Measurements from ENCODE around the gene FZD4. TPM values are rescaled to one million over a fixed set of nuclear protein-coding genes. Genes with fewer than 3 reads are reported as not detected.

Gene FZD4
- polyA plus RNA-seq, 3 donors, result 0.05 TPM; not detected in 2

- H3K27ac Mint-ChIP-seq, result no peak overlapping the region
- Histone ChIP-seq H3K27ac (ENCODE audit: low read depth in 1 of 2, low read length in 2 of 2) (no peak overlapping the region), H3K9me3 (replicated peaks in 1 of 2; ENCODE audit: control insufficient read depth in 1 of 2, insufficient read depth in 1 of 2, low read length in 2 of 2) (no peaks in the 10 kb centered on the region), H3K4me2 (replicated peaks; ENCODE audit: extremely low read depth, low read length, poor library complexity, severe bottlenecking) (no peak overlapping the region), H3K27me3 (ENCODE audit: control insufficient read depth in 2 of 2, insufficient read depth in 2 of 2, low read length in 2 of 2) (peaks cover 35 to 36% of the 10 kb centered on the region in 2 donors), H2AFZ (ENCODE audit: insufficient read depth, low read depth, low read length, poor library complexity, severe bottlenecking) (no peak overlapping the region), H3K36me3 (replicated peaks in 1 of 2; ENCODE audit: control insufficient read depth in 1 of 2, insufficient read depth in 2 of 2, low read length in 2 of 2) (no peaks in the 10 kb centered on the region), H3K9ac (ENCODE audit: insufficient read depth, low read length, poor library complexity, severe bottlenecking) (no peak overlapping the region), H4K20me1 (ENCODE audit: insufficient read depth, low read length) (no peaks in the 10 kb centered on the region), H3K79me2 (ENCODE audit: insufficient read depth, low read length) (no peaks in the 10 kb centered on the region), H3K4me3 (replicated peaks in 1 of 3; ENCODE audit: low read depth in 2 of 3, low read length in 3 of 3) (no peak overlapping the region), H3K4me1 (ENCODE audit: control insufficient read depth in 1 of 2, insufficient read depth in 2 of 2, low read length in 2 of 2) (peaks cover 12 to 22% of the 10 kb centered on the region in 2 donors)
- intact Hi-C loops (cut with micrococcal nuclease), result no loop called here
- no peak for DNase-seq
- TF ChIP-seq CTCF (IDR thresholded peaks at IDR 0.05), result no peak
- peaks cover 0 to 3% of the 10 kb centered on the region in 2 donors for H3K36me3 Mint-ChIP-seq
- H3K27me3 Mint-ChIP-seq (ENCODE audit: low read depth in 3 of 3), result peaks cover 29 to 55% (median 37%) of the 10 kb centered on the region in 3 donors
- H3K9me3 Mint-ChIP-seq, result peaks cover 0 to 10% (median 5%) of the 10 kb centered on the region in 7 donors
- H3K4me3 Mint-ChIP-seq, result peak overlapping the region in 1 of 2 donors; percentile 9
- WGBS (ENCODE audit: insufficient coverage), result 97% methylated on average over 4 of the region's 8 CpGs
- H3K4me1 Mint-ChIP-seq, result peaks cover 20% of the 10 kb centered on the region
Observed at GRCh38 chr11:86952221-86952875, 2.8 kb downstream of the FZD4 start.

GRCh38 chr11:86951706-86952105 lies 3.5 kb downstream of the FZD4 start:
- Histone ChIP-seq H3K4me2 (replicated peaks; ENCODE audit: extremely low read depth, low read length, poor library complexity, severe bottlenecking) (no peak overlapping the region), H3K9ac (ENCODE audit: insufficient read depth, low read length, poor library complexity, severe bottlenecking) (no peak overlapping the region), H3K79me2 (ENCODE audit: insufficient read depth, low read length) (no peaks in the 10 kb centered on the region), H3K27ac (ENCODE audit: low read depth in 1 of 2, low read length in 2 of 2) (no peak overlapping the region), H3K4me3 (replicated peaks in 1 of 3; ENCODE audit: low read depth in 2 of 3, low read length in 3 of 3) (no peak overlapping the region), H3K9me3 (replicated peaks in 1 of 2; ENCODE audit: control insufficient read depth in 1 of 2, insufficient read depth in 1 of 2, low read length in 2 of 2) (no peaks in the 10 kb centered on the region), H3K4me1 (ENCODE audit: control insufficient read depth in 1 of 2, insufficient read depth in 2 of 2, low read length in 2 of 2) (peaks cover 12 to 22% of the 10 kb centered on the region in 2 donors), H3K36me3 (replicated peaks in 1 of 2; ENCODE audit: control insufficient read depth in 1 of 2, insufficient read depth in 2 of 2, low read length in 2 of 2) (no peaks in the 10 kb centered on the region), H3K27me3 (ENCODE audit: control insufficient read depth in 2 of 2, insufficient read depth in 2 of 2, low read length in 2 of 2) (peaks cover 28 to 29% of the 10 kb centered on the region in 2 donors), H2AFZ (ENCODE audit: insufficient read depth, low read depth, low read length, poor library complexity, severe bottlenecking) (no peak overlapping the region), H4K20me1 (ENCODE audit: insufficient read depth, low read length) (no peaks in the 10 kb centered on the region)
- Mint-ChIP-seq H3K4me3 (no peak overlapping the region), H3K27ac (no peak overlapping the region), H3K27me3 (ENCODE audit: low read depth in 3 of 3) (peaks cover 29 to 49% (median 33%) of the 10 kb centered on the region in 3 donors), H3K9me3 (peaks cover 0 to 10% (median 4%) of the 10 kb centered on the region in 7 donors), H3K4me1 (peaks cover 20% of the 10 kb centered on the region), H3K36me3 (peaks cover 0 to 3% of the 10 kb centered on the region in 2 donors)
- DNase-seq, result no peak
- intact Hi-C loops (cut with micrococcal nuclease), result no loop called here
- no peak for TF ChIP-seq CTCF (IDR thresholded peaks at IDR 0.05)
- 60% methylated on average over 1 of the region's 3 CpGs for WGBS (ENCODE audit: insufficient coverage)
